Neutrophil (primary cell): ENCODE measurements around the gene TPRA1.

Experiments
- H3K27ac ChIP-seq: fragments of 200-600 bp; sonication (generic); 2 replicates; pipeline ENCODE4 v1.5.1; 2016; ENCODE audit warnings: mild to moderate bottlenecking, moderate library complexity
- H3K27me3 ChIP-seq: fragments of 200-600 bp; sonication (generic); 2 replicates; pipeline ENCODE4 v1.6.0; 2016; ENCODE audit warnings: mild to moderate bottlenecking
- H3K36me3 ChIP-seq: fragments of 200-600 bp; sonication (generic); 2 replicates; pipeline ENCODE4 v1.5.1; 2017
- H3K4me1 ChIP-seq, 2 experiments: fragments of 200-600 bp in 1 of 2; sonication (generic) in 1 of 2; 1 replicate in 1 of 2; 2 replicates in 1 of 2; pipeline versions ENCODE4 v1.5.1 to v1.6.1; 2013 to 2016; ENCODE audit warnings: low read depth in 1 of 2, low read length in 1 of 2, mild to moderate bottlenecking in 1 of 2, moderate library complexity in 1 of 2; ENCODE audit not compliant: control insufficient read depth in 1 of 2, insufficient read depth in 1 of 2
- H3K4me3 ChIP-seq, 2 experiments: fragments of 200-600 bp in 1 of 2; sonication (generic) in 1 of 2; 1 replicate in 1 of 2; 2 replicates in 1 of 2; pipeline ENCODE4 v1.5.1; 2013 to 2016; ENCODE audit warnings: low read depth in 1 of 2, low read length in 1 of 2, mild to moderate bottlenecking in 1 of 2, moderate library complexity in 1 of 2
- H3K9me3 ChIP-seq: fragments of 200-600 bp; sonication (generic); 2 replicates; pipeline ENCODE4 v1.5.1; 2016
- TF ChIP-seq, protein P1 (sequence below): fragments of 200-600 bp; sonication (generic); IDR thresholded peaks from 2 replicates; pipeline ENCODE4 v1.5.1; 2016; ENCODE audit warnings: antibody characterized with exemption

The TPRA1 gene

GRCh38 chr3:127573401-127573800, 17.1 kb downstream of the TPRA1 start:
- peaks cover 70% of the 10 kb centered on the region for H3K36me3 ChIP-seq
- no peak overlapping the region for H3K4me3 ChIP-seq
- H3K4me1 ChIP-seq: peaks cover 3 to 5% of the 10 kb centered on the region in 2 experiments
- TF ChIP-seq, protein P1, sequence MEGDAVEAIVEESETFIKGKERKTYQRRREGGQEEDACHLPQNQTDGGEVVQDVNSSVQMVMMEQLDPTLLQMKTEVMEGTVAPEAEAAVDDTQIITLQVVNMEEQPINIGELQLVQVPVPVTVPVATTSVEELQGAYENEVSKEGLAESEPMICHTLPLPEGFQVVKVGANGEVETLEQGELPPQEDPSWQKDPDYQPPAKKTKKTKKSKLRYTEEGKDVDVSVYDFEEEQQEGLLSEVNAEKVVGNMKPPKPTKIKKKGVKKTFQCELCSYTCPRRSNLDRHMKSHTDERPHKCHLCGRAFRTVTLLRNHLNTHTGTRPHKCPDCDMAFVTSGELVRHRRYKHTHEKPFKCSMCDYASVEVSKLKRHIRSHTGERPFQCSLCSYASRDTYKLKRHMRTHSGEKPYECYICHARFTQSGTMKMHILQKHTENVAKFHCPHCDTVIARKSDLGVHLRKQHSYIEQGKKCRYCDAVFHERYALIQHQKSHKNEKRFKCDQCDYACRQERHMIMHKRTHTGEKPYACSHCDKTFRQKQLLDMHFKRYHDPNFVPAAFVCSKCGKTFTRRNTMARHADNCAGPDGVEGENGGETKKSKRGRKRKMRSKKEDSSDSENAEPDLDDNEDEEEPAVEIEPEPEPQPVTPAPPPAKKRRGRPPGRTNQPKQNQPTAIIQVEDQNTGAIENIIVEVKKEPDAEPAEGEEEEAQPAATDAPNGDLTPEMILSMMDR: no peak
- H3K27me3 ChIP-seq: no peaks in the 10 kb centered on the region
- no peaks in the 10 kb centered on the region for H3K9me3 ChIP-seq
- no peak overlapping the region for H3K27ac ChIP-seq

GRCh38 chr3:127572735-127573134, 17.8 kb downstream of the TPRA1 start:
- TF ChIP-seq, protein P1: no peak
- Histone ChIP-seq H3K27ac (no peak overlapping the region), H3K4me3 (no peak overlapping the region), H3K4me1 (peaks cover 3 to 5% of the 10 kb centered on the region in 2 experiments), H3K9me3 (no peaks in the 10 kb centered on the region), H3K27me3 (no peaks in the 10 kb centered on the region), H3K36me3 (peaks cover 68% of the 10 kb centered on the region)

DNA sequence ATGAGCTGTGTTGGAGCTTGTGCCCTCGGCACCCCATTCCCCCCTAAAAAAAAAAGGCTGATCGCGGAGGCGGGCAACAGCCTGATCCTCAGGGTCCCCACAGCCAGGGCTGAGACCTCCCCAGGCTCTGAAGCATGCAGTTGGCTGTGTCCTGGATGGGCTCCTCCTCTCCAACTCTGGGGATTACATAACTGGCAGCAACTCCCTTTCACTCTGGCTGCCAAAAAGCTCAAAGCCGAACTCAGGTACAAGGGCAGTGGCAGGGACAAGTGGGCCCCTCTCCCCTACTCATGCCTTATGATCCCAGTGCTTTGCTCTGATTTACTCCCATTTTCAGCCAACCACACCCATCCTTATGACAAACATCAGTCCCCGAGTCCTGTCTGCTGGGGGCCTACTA, 18.3 kb downstream of the TPRA1 start:
- no peaks in the 10 kb centered on the region for H3K27me3 ChIP-seq
- H3K4me3 ChIP-seq: no peak overlapping the region
- no peaks in the 10 kb centered on the region for H3K9me3 ChIP-seq
- peaks cover 3 to 5% of the 10 kb centered on the region in 2 experiments for H3K4me1 ChIP-seq
- peaks cover 62% of the 10 kb centered on the region for H3K36me3 ChIP-seq
- H3K27ac ChIP-seq: no peak overlapping the region
- TF ChIP-seq, protein P1: no peak

DNA sequence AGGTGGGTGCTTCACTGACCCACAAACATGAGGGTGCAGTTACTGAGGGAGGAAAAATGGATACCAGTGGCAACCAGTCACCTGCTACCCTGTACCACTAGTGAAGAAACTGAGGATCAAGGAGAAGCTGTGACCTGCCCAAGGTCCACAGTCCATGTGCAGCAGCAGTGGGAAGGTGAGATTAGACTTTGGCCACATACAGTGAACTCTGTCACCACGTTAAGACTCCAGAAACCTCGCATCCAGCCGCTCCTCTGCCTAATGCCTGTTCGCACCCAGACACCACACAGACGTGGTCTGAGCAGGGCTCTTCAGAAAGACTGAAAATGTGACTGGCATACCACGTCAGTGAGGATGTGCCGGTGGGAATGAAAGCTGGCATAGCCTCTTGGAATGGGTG, 20.0 kb downstream of the TPRA1 start:
- no peak overlapping the region for H3K27ac ChIP-seq
- H3K9me3 ChIP-seq: no peaks in the 10 kb centered on the region
- no peak overlapping the region for H3K4me3 ChIP-seq
- no peaks in the 10 kb centered on the region for H3K27me3 ChIP-seq
- TF ChIP-seq, protein P1: no peak
- peaks cover 47% of the 10 kb centered on the region for H3K36me3 ChIP-seq
- H3K4me1 ChIP-seq: peaks cover 3 to 5% of the 10 kb centered on the region in 2 experiments

DNA sequence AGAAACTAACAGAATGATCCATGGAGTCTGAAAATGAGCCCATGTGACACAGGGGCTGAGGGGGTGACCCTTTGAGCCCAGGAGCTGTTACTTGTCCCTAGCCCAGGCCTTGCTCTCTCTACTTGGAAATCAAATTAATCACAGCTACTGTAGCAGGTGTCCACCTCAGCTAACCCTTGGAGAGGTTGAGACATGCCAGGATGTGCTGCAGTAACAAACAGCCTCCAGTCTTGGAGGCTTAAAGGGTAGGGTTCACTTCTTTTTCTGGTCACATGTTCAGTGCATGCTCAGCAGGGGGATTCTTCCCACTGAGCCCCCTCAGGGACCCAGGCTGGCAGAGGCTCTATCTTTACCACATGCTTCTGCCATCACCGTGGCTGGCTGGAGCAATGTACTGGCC, 21.4 kb downstream of the TPRA1 start:
- TF ChIP-seq, protein P1: no peak
- no peak overlapping the region for H3K27ac ChIP-seq
- H3K4me3 ChIP-seq: no peak overlapping the region
- H3K36me3 ChIP-seq: peaks cover 40% of the 10 kb centered on the region
- H3K9me3 ChIP-seq: no peaks in the 10 kb centered on the region
- H3K27me3 ChIP-seq: no peaks in the 10 kb centered on the region
- H3K4me1 ChIP-seq: no peaks in the 10 kb centered on the region

GRCh38 chr3:127568586-127568985, 21.9 kb downstream of the TPRA1 start:
- TF ChIP-seq, protein P1: no peak
- Histone ChIP-seq H3K4me1 (no peaks in the 10 kb centered on the region), H3K9me3 (no peaks in the 10 kb centered on the region), H3K27me3 (no peaks in the 10 kb centered on the region), H3K27ac (no peak overlapping the region), H3K4me3 (no peak overlapping the region), H3K36me3 (peaks cover 34% of the 10 kb centered on the region)
